Ammon's horn (tissue), 1 donor: ENCODE data around the gene KCNQ1.
A peak's percentile ranks its signal among the peaks of the same experiment; 100 is the strongest.

Experiments
- DNase-seq: peaks from one replicate; pipeline ENCODE4 v3.0.0-alpha.2; 2016; ENCODE audit warnings: low spot score

The KCNQ1 gene

DNA sequence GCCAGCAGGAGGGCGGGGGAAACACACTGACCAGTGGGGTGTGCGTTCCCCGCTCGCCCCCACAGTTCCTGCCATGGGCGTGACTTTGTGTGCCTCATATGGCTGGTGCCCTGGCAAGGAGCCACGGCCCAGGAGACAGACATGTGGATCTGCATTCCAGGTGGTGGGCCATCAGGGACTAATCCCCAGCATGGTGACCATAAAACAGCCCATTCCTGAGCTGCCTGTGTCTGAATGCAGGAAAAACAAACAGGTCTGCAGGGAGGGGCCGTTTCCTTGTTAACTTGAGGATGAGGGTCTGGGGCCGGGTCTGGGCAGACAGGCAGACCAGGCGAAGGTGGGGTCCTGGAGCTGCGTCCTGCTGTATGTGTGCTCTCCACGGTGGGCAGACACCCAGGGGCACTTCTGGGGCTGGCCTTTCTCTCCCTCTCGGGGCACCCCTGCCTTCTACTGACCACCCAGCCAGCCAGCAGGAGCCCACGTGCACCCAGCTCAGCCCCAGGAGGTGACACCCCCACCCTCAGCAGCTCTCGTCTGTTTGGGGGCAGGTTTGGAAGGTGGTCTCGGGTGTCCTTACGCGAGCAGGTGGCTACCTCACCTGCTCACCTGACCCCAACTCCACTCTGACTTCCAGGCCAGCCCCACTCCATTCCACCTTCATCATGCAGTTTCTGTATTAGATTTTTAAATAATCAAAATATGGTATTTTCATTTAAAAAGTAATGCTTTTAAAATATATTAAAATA, 134.7 kb downstream of the KCNQ1 start:
- DNase-seq: no peak

DNA sequence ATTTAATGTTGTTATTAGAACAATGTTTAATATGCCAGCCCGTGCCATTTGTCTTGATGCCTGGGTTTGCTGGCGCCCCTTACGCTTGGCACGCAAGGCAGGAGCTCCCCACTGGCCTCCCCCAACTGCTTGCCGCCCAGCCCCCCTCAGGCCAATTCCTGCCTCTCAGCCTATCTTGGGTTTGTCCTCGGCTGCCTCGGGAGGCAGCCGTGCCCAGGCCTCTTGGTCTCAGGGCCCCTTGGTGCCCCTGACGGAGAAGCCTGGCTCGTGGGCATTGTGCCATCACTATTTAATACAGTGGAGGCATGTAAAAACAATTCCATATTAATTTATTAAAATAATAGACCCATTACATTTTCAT, 135.2 kb downstream of the KCNQ1 start:
- DNase-seq: no peak

DNA sequence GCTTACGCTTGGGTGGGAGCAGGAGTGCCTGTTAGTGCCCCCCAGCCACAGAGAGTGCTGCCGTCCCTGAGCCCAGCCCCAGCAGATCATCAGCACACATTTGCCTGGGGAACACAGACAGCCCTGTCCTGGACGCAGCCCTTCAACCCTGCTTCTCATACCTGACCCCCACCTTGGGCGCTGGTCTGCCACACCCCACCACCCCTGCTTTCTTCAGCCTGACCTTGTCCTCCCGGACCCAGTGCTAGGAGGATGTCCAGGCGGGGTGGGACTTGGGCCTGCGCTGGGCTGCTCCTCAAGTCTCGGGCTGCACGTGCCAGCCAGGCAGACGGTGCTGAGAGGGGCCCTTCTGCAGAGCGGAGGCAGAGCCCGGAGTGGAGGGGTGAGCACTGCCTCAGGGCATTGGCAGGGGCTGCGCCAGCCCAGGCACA, 135.8 kb downstream of the KCNQ1 start:
- DNase-seq: no peak

DNA sequence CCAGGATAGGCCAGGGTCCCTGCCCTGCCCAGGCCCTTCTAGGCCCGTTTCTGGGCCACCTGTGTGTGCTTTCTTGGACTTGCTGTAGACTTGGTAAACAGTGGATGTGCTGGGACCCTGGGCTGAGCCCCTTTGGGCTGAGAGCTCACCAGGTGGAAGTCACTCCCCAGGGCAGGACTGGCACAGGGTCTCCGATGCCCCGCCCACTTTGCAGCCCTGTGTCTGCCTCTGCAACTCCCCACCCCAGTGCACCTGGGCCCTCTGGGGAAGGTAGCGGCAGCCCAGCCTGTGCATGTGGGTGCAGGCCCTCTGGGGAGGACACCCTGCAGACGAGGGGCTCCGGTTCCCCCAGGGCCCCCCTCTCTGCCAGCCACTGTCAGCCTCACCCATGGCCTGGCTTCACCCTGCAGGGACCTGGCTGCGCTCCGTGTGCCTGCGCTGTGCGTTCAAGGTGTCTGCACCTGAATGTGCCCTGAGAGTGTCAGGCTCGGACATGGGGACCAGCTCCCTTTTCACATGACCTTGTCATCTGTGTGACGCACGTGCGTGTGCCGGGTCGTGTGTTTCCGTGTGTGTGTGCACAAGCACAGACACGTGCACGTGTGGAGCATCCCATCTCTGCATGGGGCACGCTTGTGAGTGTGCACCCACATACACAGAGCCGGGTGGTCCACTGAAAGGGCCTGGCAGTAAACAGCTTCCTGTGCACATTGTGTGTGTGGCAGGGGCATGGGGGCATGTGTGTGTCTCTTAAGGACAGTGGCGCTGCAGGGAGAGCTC, 136.5 kb downstream of the KCNQ1 start:
- no peak for DNase-seq

DNA sequence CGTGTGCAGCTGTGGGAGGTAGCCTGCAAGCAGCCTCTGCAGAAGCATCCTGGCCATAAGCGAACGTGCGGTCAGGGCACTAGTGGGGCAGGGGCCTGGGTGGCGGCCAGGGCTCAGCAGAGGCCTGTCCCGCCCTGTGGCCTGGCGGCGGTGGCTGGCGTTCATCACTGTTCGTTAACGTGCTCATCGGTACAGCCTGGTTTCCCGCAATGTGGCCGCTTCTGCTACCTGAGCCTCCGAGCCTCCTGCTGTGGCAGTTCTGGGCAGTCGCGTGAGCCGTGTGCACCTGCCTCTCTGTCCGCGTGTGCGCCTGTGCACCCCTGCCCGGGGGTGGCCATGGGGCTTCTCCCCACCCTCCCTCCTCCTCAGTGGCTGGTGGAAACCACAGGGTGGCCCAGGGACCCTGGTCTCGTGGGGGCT, 137.1 kb downstream of the KCNQ1 start:
- DNase-seq: no peak

DNA sequence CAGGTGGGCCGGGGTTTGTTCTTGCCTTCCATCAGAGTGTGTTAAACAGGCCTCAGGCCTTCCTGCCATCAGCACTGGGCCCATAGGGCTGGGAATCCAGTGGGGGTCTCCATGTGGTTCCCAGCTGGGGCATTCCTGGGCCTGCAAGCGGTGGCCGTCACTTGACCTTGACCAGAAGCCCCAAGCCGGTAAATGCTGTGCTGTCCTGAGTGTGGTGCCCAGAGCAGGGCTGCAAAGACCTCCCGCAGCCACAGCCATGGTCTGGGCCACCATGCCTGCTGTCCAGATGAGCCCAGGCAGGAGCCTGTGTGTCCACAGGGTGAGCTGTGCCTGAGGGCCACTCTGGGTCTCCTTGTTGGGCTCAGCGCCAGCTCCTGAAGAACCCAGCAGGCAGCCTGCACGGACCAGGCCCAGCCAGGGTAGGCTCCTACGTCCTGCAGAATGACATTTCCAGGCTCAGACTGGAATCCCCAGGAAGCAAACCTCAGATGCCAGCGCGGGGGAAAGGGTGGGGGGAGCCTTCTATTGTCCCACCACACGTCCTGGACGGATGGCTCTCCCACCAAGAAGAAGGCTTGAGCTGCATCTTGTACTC, 137.6 kb downstream of the KCNQ1 start:
- no peak for DNase-seq

DNA sequence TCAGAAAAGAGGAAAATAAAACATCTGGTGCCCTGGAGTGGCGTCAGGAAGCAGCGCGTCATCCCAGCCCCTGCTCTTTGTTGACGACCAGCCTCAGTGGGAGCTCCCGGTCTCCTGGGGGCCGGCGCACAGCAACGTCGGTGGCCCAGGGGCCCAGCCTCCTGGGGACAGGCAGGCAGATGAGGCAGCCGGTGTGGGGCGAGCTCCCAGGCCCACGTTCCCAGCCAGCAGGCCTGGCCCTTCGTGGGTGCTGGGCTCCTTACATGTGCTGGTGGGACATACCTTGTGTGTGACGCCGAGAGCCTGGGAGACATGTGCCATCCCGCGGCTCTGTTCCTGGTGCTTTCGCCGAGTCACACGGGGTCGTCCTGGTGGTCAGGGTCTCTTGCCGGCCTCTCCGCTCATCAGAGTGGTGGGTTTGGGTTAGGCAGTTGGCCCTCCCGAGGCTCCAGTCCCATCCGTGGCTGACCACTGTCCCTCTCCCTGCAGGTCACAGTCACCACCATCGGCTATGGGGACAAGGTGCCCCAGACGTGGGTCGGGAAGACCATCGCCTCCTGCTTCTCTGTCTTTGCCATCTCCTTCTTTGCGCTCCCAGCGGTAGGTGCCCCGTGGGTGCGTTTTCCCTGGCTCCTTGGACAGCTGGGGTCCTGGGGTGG, 138.3 kb downstream of the KCNQ1 start:
- DNase-seq: no peak

DNA sequence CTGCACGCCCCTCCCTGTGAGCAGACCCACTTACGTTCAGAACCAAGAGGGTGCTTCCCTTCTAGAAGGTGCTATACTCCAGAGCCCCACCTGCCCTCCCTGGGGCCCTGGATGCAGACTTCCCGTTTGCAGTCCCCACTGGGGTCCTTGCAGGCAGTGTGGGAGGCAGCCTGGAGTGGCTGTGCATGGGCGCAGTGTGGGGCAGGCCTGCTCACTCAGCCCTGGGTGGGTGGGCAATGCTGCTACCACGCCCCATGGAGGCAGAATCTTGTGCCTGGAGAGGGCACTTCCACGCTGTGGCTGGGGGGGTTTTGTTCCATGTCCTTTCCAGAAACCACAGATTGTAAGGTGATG, 138.8 kb downstream of the KCNQ1 start:
- no peak for DNase-seq

DNA sequence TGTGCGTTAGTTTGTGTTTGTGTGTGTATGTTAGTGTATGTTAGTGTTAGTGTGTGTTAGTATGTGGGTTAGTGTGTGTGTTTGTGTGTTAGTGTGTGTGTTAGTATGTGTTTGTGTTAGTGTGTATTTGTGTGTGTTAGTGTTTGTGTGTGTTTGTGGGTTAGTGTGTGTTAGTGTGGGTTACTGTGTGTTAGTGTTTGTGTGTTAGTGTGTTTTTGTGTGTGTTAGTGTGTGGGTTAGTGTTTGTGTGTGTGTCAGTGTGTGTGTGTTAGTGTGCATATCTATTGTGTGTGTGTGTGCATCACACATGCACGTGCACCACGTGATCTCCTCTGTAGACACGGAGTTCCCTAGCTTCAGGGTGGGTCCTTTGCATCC, 139.6 kb downstream of the KCNQ1 start:
- DNase-seq: no peak

DNA sequence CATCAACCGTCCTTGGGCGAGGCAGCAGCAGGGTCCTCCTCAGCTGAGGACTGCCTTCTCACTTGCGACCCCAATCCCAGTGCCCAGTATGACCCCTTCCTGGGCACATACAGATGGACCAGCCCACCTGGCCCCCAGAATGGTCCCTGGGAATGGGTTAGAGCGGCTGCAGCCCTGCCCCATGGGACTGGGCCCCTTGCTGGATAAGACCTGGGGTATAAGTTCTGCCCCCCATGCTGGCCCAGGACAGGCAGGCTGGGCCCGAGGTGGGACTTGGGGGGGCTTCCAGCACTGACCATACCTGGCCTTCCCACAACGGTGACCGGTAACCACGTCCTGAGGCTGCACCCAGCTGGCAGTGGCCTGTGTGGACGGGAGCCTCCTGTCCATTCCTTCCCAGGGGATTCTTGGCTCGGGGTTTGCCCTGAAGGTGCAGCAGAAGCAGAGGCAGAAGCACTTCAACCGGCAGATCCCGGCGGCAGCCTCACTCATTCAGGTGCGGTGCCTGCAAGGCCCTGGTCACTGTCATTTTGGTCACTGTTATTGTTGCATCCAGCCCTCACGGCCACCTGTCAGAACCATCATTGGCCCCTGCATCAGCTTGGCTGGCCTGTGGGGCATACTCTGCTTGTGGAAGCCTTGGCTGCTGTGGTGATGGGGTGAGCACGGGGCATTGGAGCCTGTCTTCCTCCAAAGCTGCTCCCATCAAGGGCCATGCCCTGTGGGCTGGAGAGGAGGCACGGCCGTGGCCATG, 140.2 kb downstream of the KCNQ1 start:
- DNase-seq: peak; percentile 1

DNA sequence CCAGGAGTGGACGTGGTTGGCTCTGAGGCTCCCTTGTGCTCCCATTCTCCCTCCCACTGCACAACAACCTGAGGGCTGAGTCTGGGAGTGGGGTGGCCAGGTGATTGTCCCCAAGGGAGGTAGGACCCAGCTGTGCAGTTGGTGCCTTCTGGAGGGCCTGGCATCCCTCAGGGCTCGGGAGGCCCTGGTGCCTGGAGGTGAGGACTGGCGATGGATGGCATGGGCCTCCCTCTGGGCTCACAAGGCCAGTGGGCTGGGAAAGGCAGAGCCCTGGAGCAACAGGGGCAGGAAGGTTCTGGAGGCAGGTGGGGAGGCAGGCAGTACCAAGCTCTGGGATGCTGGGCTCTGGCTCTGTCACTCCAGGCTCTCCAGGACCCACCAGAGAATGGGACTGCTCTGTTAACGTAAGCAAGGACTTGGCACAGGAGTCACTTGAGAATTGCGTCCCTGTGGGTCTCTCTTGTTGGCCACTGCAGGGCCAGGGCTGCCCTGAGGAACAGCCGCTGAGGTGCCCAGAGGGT, 140.8 kb downstream of the KCNQ1 start:
- DNase-seq: peak; percentile 1

DNA sequence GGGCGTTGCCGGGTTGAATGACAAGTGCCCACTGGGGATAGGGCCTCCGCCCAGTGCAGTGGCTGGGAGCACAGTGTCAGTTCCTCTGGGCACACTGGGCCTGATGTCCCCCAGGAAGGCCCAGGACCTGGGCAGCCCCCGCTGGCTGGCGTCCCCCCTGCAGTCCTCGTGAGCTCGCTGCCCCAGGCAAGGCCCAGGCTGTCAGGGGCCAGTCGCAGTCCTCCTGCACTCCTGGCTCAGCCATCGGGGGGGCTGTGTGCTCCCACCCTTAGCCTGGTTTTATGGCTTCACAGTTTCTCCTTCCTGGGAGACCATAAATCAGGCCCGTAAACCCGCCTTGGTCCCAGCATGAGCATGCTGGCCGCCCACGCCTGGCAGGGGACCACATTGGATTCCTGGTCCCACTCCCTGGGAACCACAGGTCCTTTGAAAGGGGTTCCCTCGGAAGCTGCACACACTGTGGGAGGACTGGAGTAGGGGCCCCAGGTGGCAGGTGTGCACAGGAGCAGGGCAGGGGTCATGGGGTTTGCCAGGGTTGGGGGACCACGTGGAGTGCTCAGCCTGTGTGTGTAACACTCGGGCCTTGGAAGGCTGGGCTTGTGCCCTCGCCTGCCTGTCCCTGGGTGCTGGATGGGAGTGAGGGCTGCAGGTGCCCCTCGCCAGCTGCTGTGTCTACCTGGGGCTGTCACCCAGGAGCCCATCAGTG, 141.4 kb downstream of the KCNQ1 start:
- DNase-seq: no peak

DNA sequence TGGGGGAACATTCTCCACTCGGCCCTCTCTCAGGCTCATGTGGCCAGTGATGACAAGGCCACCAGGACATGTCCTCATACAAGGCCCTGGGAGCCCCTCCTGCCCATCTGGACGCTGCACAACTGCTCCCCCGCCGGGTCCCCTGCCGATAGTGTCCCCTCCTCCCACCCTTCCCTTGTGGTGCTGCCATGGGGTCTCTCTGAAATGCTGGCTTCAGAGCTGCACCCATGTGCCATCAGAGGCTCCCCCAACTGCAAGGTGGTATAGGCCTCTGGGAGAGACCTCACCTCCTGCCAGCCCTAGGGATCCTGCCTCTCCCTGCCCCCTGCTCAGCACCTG, 142.0 kb downstream of the KCNQ1 start:
- no peak for DNase-seq

DNA sequence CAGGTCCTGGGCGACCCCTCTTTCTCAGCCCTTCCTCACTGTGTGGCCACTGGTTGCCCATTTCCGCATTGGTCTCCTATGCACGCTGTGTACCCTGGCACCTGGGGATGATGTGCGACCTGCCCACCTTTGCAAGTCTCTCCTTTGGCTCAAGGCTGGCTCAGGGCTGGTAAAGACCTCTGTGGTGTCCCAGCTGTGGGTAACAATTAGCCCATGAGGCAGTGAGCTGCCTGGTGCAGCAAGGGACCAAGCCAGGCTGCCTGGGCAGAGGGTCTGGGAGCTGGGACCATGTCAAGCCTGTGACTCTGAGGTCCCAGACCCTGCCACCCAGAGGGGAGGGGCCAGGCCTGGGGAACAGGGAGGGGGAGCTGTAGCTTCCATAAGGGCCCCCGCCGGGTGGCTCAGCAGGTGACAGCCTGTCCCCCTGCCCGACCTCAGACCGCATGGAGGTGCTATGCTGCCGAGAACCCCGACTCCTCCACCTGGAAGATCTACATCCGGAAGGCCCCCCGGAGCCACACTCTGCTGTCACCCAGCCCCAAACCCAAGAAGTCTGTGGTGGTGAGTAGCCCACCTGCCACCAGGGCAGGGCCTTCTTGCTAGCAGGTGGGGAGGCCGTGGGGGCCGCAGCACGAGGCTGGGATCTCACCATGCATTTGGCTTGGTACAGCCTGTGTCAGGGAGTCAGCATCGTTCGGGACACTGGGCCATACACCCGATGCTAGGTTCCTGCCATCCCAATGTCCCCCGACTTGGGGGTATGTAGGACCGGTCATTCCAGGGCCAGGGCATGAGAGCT, 142.5 kb downstream of the KCNQ1 start:
- DNase-seq: peak; percentile 1

DNA sequence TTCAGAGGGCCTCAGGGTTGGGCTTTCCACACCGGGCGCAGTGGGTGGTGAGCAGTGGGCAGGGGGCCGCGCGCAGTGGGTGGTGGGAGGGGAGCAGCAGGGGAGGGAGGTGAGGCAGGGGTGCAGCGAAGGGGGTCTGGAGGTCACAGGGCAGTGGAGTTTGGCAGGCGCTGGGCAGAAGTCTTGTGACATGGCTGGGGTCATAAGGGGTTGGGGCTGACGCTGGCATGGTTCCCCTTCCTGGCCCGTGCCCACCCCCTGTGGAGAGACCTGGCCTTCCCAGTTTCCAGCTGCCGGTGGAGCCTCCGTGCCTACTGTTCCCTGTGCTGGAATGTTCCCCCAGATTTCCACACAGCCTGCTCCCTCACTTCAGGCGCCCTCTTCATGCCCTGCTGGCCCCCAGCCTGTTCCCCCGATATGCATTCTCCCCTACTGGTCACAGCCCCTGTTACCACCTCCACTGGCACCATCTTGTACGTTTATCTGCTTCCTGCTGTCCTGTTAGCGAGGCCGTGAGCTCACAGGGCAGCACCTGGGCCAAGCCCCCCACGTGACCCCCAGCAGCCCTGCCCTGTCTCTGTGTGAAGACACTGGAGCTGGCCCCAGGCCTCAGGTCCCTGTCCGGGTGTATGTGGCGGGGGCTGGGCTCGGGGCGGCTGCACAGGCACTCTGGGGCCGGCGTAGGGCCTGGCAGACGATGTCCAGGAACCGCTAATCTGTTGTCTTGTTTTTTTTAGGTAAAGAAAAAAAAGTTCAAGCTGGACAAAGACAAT, 143.4 kb downstream of the KCNQ1 start:
- DNase-seq: peak; percentile 1

DNA sequence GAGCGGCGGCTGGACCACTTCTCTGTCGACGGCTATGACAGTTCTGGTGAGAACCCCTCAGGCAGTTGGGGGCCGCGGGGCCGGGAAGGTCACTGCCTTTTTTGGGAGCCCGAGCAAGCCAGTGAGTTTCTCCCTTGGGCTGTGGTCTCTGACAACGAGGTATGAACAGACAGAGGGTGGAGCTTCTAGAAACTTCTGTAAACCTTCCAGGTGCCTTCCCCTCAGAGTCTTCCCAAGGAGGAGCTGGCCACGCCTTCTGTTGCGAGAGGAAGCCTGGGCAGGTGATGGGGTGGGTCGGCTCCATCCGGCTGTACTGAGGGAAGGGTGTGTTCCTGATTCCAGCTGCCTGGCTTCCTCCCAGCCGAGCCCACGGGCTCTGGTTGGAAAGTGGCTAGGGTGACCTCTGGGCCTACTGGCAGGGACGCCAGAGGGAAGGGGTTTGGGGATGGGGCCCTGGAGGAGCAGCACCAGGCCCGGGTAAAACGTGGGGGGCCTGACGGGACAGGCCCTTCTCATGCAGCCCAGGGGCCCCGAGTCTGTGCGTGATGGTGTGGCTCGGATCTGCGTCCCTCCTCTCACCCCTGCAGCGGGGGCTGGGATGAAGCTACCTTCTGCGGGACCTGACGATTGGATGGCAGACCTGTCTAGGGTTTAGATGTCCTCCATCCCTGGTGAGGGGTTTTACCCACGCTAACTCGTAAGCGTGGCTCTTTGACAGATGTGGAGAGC, 144.2 kb downstream of the KCNQ1 start:
- DNase-seq: no peak

DNA sequence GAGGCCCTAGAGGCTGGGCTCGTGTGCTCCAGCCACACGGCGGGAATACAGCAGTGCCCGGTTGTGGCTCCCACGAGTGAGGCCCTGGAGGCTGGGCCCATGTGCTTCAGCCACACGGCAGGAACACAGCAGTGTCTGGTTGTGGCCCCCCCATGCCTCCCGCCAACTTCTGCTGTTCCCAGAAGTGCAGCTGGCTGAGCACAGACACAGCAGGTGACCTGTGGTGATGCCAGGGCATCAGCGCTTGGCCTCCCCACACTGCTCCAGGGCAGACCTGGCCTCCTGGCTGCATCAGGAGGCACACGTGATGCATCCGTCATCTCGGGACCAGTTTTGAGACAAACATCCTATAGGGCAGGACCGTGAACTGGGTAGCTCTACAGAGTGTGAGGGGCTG, 144.7 kb downstream of the KCNQ1 start:
- DNase-seq: peak; percentile 2

DNA sequence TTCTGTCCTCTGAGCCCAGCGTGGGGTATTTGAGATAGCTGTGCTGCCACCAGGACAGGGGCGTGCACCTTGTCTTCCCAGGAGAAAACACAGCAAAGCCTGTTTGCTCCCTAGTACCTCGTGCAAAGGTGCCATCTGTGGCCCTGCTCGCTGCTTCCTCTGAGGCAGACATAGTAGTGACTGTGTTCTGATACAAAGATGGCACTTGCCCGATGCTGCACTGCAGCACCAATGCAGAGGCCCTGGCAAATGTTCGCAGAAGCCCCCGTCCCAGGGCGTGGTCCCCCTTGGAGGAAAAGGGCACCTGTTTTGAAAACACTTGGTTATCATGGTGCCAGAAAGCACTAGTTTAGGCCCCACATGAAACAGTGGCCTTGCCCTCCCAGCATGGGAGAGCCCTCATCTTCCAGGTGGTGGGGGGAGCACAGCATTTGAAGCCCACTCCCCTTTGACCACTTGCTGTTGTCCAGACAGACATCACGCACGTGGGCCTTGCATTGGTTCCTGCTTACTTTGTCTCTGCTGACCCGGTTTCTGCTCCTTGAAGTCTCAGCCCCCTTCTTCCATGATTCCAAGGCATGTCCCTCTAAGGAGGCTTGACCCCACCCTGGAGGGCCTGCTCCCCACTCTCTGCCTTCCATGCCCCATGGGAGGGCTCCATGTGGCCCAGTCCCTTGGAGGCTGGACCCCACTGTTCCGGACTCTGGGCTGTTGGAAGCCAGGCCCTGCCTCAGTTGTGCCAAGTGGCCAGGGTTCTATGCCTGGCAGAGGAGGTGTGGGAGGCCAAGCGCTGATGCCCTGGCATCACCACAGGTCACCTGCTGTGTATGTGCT, 145.5 kb downstream of the KCNQ1 start:
- peak; percentile 2 for DNase-seq
